ACHN (cell line): ENCODE measurements around the gene STK38L.

Experiments used
- DNase-seq: peaks from one replicate; pipeline ENCODE4 v3.0.0-alpha.2; 2015
- in situ Hi-C: cut with HindIII; loops from 2 replicates; pipeline ENCODE4 v1.10.0; 2017; ENCODE audit warnings: low sequenced_read_pairs, low pct_ligation_motif_present, low pct_unique_long_range_greater_than_20kb

The STK38L gene

DNA sequence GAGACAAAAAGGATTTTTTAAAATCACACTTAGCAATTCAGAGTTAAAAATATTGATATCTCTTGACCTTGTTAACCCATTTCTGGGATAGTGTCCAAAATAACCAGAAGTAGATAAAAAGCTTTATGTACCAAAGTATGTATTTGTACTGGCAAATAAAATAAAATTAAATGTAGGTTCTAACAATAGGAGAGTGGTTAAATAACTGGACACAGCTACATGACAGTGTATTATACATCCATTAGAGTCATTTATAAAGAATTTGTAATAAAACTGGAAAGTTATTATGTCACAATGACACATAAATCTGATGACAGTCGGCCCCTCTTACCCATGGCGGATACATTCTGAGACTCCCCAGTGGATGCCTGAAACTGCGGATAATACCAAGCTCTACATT is 122.5 kb downstream of the STK38L start:
- DNase-seq = no peak
- in situ Hi-C loops = no loop called here

DNA sequence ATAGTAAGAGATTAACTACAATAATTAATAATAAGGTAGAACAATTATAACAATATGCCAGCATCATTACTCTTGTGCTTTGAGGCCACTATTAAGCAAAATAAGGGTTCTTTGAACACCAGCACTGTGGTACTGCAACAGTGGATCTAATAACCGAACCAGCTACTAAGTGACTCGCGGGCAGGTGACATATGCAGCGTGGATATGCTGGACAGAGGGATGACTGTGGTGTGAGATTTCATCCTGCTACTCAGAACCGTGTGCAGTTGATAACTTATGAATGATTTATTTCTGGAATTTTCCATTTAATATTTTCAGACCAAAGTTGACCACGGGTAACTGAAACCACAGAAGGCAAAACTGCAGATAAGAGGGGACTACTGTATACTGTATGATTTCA is 123.0 kb downstream of the STK38L start:
- DNase-seq = no peak
- in situ Hi-C loops = no loop called here
